Astrocyte of the spinal cord (primary cell): ENCODE measurements around the gene KATNB1.
A peak's percentile ranks its signal among the peaks of the same experiment; 100 is the strongest.
"Not testable (repeated sequence)": the region's sequence is repeated elsewhere in the genome, so short reads cannot be mapped to it uniquely, and the experiment has no call there.

Experiments used
- DNase-seq: peaks from one replicate; pipeline ENCODE4 v3.0.0; 2011; ENCODE audit warnings: low read depth, low spot score
- H3K4me3 ChIP-seq: 2 replicates; pipeline ENCODE4 v1.5.1; 2011; ENCODE audit warnings: low read depth, mild to moderate bottlenecking, low read length, moderate library complexity
- in situ Hi-C: cut with HindIII; loops from 2 replicates; pipeline ENCODE4 v1.10.0; 2017; ENCODE audit warnings: low sequenced_read_pairs
- TF ChIP-seq, protein P1 (sequence below): IDR thresholded peaks from 2 replicates; pipeline ENCODE4 v1.5.1; 2012; ENCODE audit warnings: low read depth, mild to moderate bottlenecking, low read length, inconsistent platforms

Gene KATNB1

DNA sequence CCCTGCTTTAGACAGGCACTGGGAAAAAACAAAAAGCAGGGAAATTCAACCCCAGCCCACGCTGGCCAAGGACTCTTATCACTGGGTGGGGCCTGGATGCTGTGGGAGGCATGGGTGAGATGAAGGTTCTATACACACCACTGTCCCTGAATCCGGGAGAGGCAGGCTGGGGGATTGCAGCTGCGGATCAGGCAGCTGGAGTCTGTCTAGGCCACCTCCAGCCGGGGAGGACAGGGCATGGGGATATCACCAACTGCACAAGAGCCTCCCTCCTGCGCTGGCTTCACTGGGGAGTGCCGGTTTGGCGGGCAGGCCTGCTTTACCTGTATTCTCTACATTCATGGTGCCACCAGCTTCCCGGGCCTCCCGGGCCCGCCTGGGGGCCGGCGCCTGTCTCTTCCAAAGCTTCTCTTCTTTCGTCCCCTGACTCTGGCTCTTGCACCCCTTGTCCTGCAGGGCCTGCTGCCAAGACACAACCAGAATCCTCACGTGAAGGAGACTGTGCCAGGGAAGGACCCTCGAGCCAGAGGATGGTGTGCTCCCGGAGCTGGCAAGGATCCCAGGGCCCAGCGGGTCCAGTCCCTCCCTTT, 52.8 kb downstream of the KATNB1 start:
- in situ Hi-C loops, result no loop called here
- no peak overlapping the region for H3K4me3 ChIP-seq
- DNase-seq, result no peak
- TF ChIP-seq, protein P1, sequence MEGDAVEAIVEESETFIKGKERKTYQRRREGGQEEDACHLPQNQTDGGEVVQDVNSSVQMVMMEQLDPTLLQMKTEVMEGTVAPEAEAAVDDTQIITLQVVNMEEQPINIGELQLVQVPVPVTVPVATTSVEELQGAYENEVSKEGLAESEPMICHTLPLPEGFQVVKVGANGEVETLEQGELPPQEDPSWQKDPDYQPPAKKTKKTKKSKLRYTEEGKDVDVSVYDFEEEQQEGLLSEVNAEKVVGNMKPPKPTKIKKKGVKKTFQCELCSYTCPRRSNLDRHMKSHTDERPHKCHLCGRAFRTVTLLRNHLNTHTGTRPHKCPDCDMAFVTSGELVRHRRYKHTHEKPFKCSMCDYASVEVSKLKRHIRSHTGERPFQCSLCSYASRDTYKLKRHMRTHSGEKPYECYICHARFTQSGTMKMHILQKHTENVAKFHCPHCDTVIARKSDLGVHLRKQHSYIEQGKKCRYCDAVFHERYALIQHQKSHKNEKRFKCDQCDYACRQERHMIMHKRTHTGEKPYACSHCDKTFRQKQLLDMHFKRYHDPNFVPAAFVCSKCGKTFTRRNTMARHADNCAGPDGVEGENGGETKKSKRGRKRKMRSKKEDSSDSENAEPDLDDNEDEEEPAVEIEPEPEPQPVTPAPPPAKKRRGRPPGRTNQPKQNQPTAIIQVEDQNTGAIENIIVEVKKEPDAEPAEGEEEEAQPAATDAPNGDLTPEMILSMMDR, result no peak

DNA sequence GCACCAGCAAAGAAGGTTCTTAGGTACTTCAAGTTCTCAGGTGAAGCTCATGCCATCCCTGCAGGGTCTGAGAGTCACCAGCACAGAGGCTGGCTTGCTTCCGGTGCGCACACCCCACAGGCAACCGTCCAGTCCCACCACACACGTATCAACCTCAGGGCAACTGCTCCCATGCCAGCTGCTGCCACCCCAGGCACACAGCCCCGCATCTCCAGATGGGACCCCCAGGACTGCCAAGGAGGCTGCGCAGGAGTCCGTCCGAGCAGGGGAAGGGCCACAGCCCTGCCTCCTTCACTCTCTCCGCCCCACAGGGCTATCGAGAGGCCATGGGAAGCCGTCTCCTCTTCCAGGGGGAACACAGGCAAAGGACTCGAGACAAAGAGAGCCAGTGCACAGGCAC, 53.4 kb downstream of the KATNB1 start:
- DNase-seq, result no peak
- in situ Hi-C loops, result no loop called here
- no peak overlapping the region for H3K4me3 ChIP-seq

DNA sequence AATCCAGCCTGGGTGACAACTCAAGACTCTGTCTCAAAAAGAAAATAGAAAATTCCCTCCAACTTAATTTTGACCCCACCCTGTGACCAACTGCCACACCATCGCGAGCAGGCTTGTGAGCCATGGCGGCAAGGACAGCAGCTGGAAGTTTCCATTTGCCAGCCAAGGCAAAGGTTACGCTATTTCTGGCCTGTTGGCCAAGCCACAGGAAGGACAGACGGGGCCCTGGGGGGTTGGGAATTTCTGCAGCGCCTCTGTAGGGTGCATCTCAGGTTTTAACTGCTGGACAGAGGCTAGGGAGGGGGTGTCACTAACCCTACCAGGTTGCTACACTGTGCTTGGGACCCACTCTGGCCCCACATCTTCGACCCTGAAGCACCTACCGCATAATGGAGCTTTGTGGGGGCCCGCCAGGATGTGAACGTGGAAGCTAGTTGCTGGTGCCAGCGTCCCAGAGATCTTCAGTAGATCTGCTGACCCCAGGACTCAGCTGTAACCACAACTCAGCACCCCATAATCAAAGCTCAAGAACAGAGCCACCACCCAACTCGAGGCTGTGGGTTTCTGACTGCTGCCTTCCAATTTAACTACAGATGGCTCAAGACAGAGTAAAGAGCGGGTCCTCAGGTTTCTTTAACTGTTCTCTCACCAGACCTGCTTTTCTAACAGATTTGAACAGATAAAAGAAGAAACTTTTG, 55.8 kb downstream of the KATNB1 start:
- TF ChIP-seq, protein P1, result no peak
- no peak overlapping the region for H3K4me3 ChIP-seq
- DNase-seq, result no peak
- in situ Hi-C loops, result no loop called here

More for the DNA sequence above, 53.4 kb downstream of the KATNB1 start:
- TF ChIP-seq, protein P1, result no peak

DNA sequence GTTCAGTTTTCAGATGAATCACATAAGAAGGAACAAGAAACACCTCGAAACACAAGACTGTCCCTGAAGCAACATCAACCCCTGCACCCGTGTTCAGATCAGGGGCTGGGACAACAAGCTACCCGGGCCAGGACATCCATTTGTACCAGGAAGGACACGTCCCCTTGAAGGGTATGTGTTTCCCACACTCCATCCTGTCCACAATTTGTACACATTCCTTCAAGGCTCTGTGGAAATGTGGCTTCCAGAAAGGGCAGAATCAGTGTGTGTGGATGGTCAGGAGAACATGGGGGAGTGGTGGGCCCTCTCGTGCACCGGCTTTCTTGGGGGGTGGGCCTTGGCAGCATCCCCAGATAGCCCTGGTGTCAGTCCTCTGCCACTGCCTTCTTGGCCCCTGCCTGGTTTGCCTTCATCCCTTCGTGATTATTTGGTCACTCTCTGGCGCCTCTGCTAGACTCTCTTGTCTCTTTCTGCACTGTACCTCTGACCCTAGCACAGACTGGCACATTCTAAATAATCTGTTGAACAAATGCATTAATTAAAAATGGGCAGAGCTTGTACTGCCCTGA, 56.4 kb downstream of the KATNB1 start:
- DNase-seq, result no peak
- in situ Hi-C loops, result no loop called here
- no peak overlapping the region for H3K4me3 ChIP-seq
- TF ChIP-seq, protein P1, result no peak

DNA sequence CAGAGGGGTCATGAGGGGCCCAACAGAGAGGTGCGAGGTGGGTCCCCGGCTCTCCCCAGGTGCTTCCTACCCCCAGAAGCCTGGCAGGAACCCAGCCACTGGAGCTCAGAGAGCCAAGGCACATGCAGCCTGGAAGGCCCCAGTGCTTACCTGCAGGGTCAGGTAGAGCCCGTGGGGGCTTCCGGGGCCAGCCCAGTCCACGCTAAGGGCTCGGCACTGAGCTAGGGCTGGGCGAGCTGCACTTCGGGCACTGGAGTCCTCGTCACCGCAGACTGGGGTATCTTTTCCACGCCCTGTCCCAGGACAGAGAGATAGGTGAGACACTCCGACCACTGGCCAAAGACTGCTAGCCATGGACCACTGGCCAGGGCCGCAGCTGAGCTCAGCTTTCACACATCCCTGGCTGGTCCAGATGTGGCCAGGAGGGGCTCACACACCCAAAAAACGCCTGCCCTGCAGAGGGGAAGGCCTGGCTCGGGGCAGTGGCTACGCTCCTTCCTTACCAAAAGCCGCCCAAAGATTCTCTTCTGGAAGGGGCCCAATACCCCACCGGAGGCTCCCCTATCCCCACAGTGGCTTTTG, 59.4 kb downstream of the KATNB1 start:
- no peak for DNase-seq
- in situ Hi-C loops, result no loop called here
- TF ChIP-seq, protein P1, result no peak
- H3K4me3 ChIP-seq, result no peak overlapping the region

DNA sequence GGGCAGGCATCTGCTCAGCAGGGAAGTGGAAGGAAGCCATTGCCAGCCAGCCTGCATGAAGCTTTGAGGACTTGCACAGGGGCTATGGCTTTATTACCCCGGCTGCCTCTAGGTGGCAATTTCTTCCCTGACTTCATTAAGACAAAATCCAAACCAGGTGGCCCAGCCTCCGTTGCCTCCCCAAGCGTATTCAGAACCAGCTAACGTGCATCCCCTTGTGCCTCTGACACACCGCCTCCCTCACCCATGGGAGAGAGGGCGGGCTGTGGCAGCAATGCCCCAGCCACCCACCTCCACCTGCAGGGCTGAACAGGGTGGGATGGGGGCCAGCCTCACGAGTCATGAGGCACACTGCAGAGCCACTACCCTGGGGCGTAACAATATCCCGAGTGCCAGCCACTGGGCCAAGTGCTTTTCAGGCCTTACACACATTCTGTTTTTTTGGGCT, 59.9 kb downstream of the KATNB1 start:
- peak; percentile 59 for DNase-seq
- H3K4me3 ChIP-seq, result no peak overlapping the region
- TF ChIP-seq, protein P1, result peak; percentile 54
- in situ Hi-C loops, result no loop called here

DNA sequence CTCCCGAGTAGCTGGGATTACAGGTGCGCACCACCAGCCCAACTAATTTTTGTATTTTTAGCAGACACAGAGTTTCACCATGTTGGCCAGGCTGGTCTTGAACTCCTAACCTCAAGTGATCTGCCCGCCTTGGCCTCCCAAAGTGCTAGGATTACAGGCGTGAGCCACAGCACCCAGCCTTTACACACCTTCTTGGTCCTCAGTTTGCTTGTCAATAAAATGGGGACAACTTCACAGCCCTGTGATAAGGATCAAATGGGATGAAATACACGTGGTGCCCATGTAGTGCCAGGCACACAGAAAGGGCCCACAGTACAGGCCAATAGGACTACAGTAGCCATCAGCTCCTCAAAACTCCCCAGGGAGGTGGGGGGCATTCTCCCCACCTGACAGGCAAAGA, 60.4 kb downstream of the KATNB1 start:
- in situ Hi-C loops, DNase-seq, H3K4me3 ChIP-seq: not testable (repeated sequence)
